Measurements from ENCODE around the gene COL4A3. TPM values are rescaled to one million over a fixed set of nuclear protein-coding genes. Genes with fewer than 3 reads are reported as not detected.

The COL4A3 gene
- total and polyA plus RNA-seq, 8 donors = under 0.01 to 2.9 (median 0.90) TPM

- Histone ChIP-seq H3K27ac (no peak overlapping the region), H3K4me1 (no peaks in the 10 kb centered on the region), H3K9me3 (no peaks in the 10 kb centered on the region), H3K4me3 (no peak overlapping the region), H3K27me3 (peaks cover 0 to 4% (median 0%) of the 10 kb centered on the region in 3 donors), H3K36me3 (no peaks in the 10 kb centered on the region)
- WGBS, 5 donors = 89 to 94% (median 92%) methylated on average over 4 of the region's 4 CpGs
- no peak for DNase-seq
- TF ChIP-seq EP300 (IDR thresholded peaks at IDR 0.05) (no peak), POLR2AphosphoS5 (IDR thresholded peaks at IDR 0.05) (no peak), POLR2A (IDR thresholded peaks at IDR 0.05) (no peak)
- TF ChIP-seq, protein P1, sequence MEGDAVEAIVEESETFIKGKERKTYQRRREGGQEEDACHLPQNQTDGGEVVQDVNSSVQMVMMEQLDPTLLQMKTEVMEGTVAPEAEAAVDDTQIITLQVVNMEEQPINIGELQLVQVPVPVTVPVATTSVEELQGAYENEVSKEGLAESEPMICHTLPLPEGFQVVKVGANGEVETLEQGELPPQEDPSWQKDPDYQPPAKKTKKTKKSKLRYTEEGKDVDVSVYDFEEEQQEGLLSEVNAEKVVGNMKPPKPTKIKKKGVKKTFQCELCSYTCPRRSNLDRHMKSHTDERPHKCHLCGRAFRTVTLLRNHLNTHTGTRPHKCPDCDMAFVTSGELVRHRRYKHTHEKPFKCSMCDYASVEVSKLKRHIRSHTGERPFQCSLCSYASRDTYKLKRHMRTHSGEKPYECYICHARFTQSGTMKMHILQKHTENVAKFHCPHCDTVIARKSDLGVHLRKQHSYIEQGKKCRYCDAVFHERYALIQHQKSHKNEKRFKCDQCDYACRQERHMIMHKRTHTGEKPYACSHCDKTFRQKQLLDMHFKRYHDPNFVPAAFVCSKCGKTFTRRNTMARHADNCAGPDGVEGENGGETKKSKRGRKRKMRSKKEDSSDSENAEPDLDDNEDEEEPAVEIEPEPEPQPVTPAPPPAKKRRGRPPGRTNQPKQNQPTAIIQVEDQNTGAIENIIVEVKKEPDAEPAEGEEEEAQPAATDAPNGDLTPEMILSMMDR (IDR thresholded peaks at IDR 0.05) = no peak
- intact Hi-C loops (cut with DNase I; ENCODE audit: low total_unique reads) = no loop called here
These were observed 23.1 kb upstream of the COL4A3 start for GRCh38 chr2:227141301-227141700.

GRCh38 chr2:227143895-227144294 is 20.5 kb upstream of the COL4A3 start:
- no peaks in the 10 kb centered on the region for H3K27me3 ChIP-seq
- no peak overlapping the region for H3K27ac ChIP-seq
- intact Hi-C loops (cut with DNase I; ENCODE audit: low total_unique reads) = no loop called here
- no peak overlapping the region for H3K4me3 ChIP-seq
- DNase-seq = no peak
- H3K9me3 ChIP-seq = peaks cover 0 to 6% (median 4%) of the 10 kb centered on the region in 4 donors
- TF ChIP-seq POLR2AphosphoS5 (IDR thresholded peaks at IDR 0.05) (no peak), EP300 (IDR thresholded peaks at IDR 0.05) (no peak), POLR2A (IDR thresholded peaks at IDR 0.05) (no peak)
- TF ChIP-seq, protein P1 (IDR thresholded peaks at IDR 0.05) = no peak
- 50 to 68% (median 62%) methylated on average over 1 of the region's 1 CpG for WGBS, 5 donors
- H3K36me3 ChIP-seq = no peaks in the 10 kb centered on the region
- H3K4me1 ChIP-seq = no peaks in the 10 kb centered on the region

GRCh38 chr2:227146456-227146855 is 18.0 kb upstream of the COL4A3 start:
- DNase-seq = no peak
- Histone ChIP-seq H3K27ac (no peak overlapping the region), H3K4me1 (no peaks in the 10 kb centered on the region), H3K27me3 (no peaks in the 10 kb centered on the region), H3K36me3 (no peaks in the 10 kb centered on the region), H3K4me3 (no peak overlapping the region), H3K9me3 (peaks cover 0 to 6% (median 4%) of the 10 kb centered on the region in 4 donors)
- TF ChIP-seq POLR2AphosphoS5 (IDR thresholded peaks at IDR 0.05) (no peak), EP300 (IDR thresholded peaks at IDR 0.05) (no peak), POLR2A (IDR thresholded peaks at IDR 0.05) (no peak)
- TF ChIP-seq, protein P1 (IDR thresholded peaks at IDR 0.05) = no peak
- 81 to 88% (median 86%) methylated on average over 6 of the region's 6 CpGs for WGBS, 5 donors
- intact Hi-C loops (cut with DNase I; ENCODE audit: low total_unique reads) = no loop called here

DNA sequence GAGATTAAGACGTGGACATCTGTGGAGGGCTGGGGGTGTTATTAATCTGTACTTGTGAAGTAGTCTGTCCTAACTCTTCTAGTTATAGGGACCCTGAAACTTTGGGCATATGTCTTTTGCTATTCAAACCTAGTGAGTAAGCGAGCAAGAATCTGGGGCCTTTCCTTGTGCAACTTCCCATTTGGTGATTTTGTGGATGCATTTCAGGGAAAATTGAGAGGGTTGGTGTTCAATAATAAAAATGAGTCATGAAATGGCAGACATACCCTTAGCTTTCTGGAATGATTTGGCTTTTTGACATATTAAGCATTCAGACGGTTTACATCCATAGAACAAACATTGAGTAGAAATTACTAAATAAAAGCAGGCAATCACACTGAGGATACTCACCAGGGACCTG is 17.4 kb upstream of the COL4A3 start:
- DNase-seq = no peak

More for the DNA sequence above, 17.4 kb upstream of the COL4A3 start:
- 79 to 86% (median 84%) methylated on average over 3 of the region's 3 CpGs for WGBS, 5 donors
- H3K27me3 ChIP-seq = no peaks in the 10 kb centered on the region
- H3K9me3 ChIP-seq = peaks cover 0 to 6% (median 4%) of the 10 kb centered on the region in 4 donors
- TF ChIP-seq, protein P1 (IDR thresholded peaks at IDR 0.05) = no peak
- no peak for TF ChIP-seq POLR2AphosphoS5 (IDR thresholded peaks at IDR 0.05)
- no peak for TF ChIP-seq POLR2A (IDR thresholded peaks at IDR 0.05)
- intact Hi-C loops (cut with DNase I; ENCODE audit: low total_unique reads) = no loop called here
- H3K36me3 ChIP-seq = no peaks in the 10 kb centered on the region
- no peak overlapping the region for H3K4me3 ChIP-seq
- no peaks in the 10 kb centered on the region for H3K4me1 ChIP-seq
- no peak overlapping the region for H3K27ac ChIP-seq

Data from stomach (tissue), 9 donors.